ENCODE data around the gene SNRPD3. TPM values are rescaled to one million over a fixed set of nuclear protein-coding genes. Genes with fewer than 3 reads are reported as not detected.
"Not testable (repeated sequence)": the region's sequence is repeated elsewhere in the genome, so short reads cannot be mapped to it uniquely, and the experiment has no call there.

SNRPD3 gene
- total RNA-seq, 1 donor from 2014 or later: 160 TPM

DNA sequence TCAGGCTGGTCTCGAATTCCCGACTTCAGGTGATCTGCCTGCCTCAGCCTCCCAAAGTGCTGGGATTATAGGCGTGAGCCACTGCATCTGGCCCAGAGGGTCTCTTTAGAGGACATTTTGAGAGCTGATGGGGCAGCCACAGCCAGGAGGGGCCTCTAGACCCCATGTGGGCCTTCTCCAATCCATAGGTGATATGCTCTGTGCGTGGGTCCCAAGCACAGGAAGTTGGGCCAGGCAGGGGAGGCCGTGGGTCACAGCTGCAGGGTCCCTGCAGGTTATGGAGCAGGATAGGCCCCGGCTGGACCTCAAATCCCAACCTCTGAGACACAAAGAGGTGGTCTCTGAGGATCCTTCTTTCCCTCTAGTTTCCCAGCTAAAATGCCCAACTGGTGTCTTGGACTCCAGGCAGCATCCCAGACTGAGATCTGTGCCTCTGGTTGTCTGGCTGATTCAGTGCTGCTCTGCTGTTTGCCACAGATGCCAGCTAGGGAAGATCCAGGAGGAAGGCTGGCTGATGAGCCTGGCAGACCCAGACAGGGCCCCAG lies 35.6 kb downstream of the SNRPD3 start:
- TF ChIP-seq, protein P1, sequence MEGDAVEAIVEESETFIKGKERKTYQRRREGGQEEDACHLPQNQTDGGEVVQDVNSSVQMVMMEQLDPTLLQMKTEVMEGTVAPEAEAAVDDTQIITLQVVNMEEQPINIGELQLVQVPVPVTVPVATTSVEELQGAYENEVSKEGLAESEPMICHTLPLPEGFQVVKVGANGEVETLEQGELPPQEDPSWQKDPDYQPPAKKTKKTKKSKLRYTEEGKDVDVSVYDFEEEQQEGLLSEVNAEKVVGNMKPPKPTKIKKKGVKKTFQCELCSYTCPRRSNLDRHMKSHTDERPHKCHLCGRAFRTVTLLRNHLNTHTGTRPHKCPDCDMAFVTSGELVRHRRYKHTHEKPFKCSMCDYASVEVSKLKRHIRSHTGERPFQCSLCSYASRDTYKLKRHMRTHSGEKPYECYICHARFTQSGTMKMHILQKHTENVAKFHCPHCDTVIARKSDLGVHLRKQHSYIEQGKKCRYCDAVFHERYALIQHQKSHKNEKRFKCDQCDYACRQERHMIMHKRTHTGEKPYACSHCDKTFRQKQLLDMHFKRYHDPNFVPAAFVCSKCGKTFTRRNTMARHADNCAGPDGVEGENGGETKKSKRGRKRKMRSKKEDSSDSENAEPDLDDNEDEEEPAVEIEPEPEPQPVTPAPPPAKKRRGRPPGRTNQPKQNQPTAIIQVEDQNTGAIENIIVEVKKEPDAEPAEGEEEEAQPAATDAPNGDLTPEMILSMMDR (IDR thresholded peaks at IDR 0.05; ENCODE audit: insufficient read depth, low read length, poor library complexity, severe bottlenecking): no peak
- Histone ChIP-seq H3K27me3 (ENCODE audit: control insufficient read depth, insufficient read depth, low read length) (no peaks in the 10 kb centered on the region), H3K4me3 (ENCODE audit: low read depth, low read length) (no peak overlapping the region), H3K36me3 (ENCODE audit: control insufficient read depth, insufficient read depth, low read length) (peaks cover 1% of the 10 kb centered on the region)
- no peak for DNase-seq (ENCODE audit: low read depth)

DNA sequence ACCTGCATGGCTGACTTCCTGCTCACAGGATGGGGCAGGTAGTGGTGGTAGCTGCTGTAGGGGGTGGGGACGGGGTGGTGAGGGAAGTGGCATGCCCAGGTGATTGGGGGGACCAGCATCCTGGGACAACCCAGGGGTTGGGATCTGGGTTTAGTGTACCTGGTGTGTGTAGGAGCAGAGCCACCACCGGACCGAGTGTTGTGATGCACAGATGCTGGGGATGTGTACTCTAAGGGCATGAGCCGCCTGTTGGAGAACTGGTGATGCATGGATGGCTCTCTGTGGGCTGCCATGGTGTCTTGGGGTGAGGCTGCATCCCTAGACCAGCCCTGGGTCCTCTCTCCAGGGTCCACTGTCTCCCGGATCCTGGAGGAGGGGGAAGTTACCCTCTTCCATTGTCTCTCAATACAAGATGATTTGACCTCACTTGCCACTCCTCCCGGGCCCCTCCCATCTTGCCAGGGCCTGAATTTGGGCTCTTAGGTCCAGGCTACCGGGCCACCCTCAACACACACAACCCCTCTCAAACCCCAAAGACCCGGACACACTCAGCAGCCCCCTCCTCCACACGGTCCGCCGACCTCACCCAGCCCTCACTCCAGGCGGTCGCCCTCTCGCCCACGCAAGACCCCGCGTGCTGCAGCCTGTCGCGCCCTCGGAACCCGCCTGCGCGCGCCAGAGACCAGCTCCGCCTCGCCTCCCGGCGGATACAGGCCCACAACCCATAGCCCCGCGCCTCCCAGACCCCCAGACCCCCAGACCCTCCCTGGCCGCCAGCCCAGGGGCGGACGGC lies 36.5 kb downstream of the SNRPD3 start:
- Histone ChIP-seq H3K27me3 (ENCODE audit: control insufficient read depth, insufficient read depth, low read length) (no peaks in the 10 kb centered on the region), H3K36me3 (ENCODE audit: control insufficient read depth, insufficient read depth, low read length) (peaks cover 1% of the 10 kb centered on the region), H3K4me3 (ENCODE audit: low read depth, low read length) (peak overlapping the region; percentile 54)
- no peak for DNase-seq (ENCODE audit: low read depth)
- TF ChIP-seq, protein P1 (IDR thresholded peaks at IDR 0.05; ENCODE audit: insufficient read depth, low read length, poor library complexity, severe bottlenecking): no peak

DNA sequence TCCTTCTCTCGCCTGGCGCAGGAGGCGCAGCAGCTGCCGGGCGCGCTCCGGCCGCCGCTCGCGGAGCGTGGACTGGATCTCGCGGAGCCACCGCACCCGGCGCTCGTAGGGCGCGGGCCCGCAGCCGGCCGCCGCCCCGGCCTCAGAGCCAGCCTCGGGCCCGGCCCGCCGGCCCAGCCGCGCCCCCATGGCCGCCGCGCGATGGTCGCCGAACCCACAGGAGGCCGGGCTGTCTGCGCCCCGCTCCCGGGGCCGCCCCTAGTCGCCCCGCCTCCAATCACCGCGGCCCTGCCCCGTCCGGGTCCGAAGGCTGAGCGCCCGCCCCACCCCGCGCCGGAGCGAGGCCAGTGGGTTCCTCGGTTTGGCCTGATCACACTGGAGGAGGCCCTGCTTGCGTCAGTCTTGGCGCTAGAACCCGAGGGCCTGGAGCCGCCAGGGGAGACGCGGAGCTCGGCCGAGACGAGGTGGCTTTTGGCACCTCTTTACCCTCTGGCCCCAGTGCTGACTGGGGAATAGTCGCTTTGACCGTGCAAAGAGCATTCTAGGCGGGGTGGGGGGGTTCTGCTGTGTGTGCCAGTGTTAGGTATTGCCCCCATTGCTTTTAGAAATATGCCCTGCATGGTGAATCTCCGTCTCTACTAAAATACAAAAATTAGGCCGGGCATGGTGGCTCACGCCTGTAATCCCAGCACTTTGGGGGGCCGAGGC lies 37.2 kb downstream of the SNRPD3 start, which contains the start of gene LRRC75B:
TSS of gene LRRC75B (minus strand) at position 223 of the 708 bp plus-strand sequence. CDS start at position 189, 34 bp downstream.
- Histone ChIP-seq H3K36me3 (ENCODE audit: control insufficient read depth, insufficient read depth, low read length) (no peaks in the 10 kb centered on the region), H3K27me3 (ENCODE audit: control insufficient read depth, insufficient read depth, low read length) (no peaks in the 10 kb centered on the region), H3K4me3 (ENCODE audit: low read depth, low read length) (peak within 1 kb of the TSS; percentile 54)
- TF ChIP-seq, protein P1 (IDR thresholded peaks at IDR 0.05; ENCODE audit: insufficient read depth, low read length, poor library complexity, severe bottlenecking): no peak
- no peak for DNase-seq (ENCODE audit: low read depth)

DNA sequence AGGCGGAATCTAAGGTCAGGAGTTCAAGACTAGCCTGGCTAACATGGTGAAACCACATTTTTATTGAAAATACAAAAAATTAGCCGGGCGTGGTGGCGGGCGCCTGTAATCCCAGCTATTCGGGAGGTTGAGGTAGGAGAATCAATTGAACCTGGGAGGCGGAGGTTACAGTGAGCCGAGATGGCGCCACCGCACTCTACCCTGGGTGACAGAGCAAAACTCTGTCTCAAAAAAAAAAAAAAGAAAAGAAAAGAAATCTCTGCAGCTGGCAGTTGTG lies 37.7 kb downstream of the SNRPD3 start:
- H3K36me3 ChIP-seq (ENCODE audit: control insufficient read depth, insufficient read depth, low read length); DNase-seq (ENCODE audit: low read depth); H3K4me3 ChIP-seq (ENCODE audit: low read depth, low read length); H3K27me3 ChIP-seq (ENCODE audit: control insufficient read depth, insufficient read depth, low read length): not testable (repeated sequence)

DNA sequence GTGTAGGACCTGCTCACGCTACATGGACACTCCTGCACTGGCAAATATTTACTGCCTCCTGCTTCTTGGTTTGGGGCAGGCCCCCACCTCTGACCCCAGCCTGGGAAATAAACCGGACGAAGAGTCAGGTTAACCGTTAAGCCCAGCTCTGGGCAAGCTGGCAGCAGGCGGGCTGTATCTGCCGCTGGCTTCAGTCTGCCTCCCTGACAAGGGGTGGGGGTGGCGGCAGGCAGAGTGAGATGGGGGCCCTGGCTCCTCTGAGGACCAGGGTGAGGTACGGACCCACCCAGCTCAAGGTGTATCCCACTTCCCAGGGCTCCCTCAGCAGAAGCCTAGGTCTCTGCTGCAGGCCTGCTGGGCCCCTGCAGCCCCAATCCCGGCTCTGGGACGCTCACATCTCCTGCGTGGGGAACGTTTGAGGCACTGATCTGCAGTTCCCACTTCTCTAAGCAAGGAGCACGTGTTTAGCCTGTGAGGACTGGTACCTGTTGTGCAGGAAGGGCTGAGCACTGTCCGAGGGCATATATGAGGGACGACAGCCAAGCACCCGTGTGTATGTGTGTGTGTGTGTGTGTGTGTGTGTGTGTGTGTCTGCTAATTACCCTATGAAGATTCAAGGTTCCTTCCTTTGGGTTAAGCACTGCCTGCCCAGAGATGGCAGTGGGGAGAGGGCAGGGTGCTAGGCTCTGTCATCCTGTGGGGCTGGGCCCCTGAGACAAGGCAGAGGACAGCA lies 38.2 kb downstream of the SNRPD3 start:
- no peak overlapping the region for H3K4me3 ChIP-seq (ENCODE audit: low read depth, low read length)
- TF ChIP-seq, protein P1 (IDR thresholded peaks at IDR 0.05; ENCODE audit: insufficient read depth, low read length, poor library complexity, severe bottlenecking): no peak
- no peaks in the 10 kb centered on the region for H3K27me3 ChIP-seq (ENCODE audit: control insufficient read depth, insufficient read depth, low read length)
- DNase-seq (ENCODE audit: low read depth): no peak
- H3K36me3 ChIP-seq (ENCODE audit: control insufficient read depth, insufficient read depth, low read length): no peaks in the 10 kb centered on the region

DNA sequence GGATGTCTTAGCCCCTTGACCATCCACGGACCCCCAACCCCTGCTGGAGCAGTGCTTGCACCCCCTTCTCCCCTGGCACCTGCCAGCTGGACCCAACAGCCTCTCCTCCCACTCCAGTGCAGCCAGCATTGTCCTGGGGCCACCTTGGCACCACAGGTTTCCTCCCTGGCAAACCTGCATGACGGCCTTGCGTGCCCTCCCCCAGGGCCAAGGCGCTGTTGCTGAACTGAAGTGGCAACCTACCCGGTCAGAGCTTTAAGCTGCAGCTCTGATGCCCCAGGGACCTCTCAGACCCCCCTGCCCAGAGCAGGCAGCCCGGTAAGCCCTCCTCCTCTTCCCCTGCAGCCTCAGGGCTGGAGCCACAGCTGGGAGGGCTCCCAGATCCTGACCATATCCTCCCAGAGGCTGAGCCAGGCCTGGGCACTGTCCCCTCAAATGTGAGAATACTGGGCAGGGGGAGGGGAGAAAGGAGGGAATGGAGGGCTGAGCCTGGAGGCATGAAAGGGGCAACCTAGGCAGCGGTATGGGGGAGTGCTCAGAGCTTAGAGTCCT lies 38.8 kb downstream of the SNRPD3 start:
- no peak for DNase-seq (ENCODE audit: low read depth)
- H3K27me3 ChIP-seq (ENCODE audit: control insufficient read depth, insufficient read depth, low read length): no peaks in the 10 kb centered on the region

More for the DNA sequence above, 38.8 kb downstream of the SNRPD3 start:
- Histone ChIP-seq H3K36me3 (ENCODE audit: control insufficient read depth, insufficient read depth, low read length) (no peaks in the 10 kb centered on the region), H3K4me3 (ENCODE audit: low read depth, low read length) (no peak overlapping the region)
- TF ChIP-seq, protein P1 (IDR thresholded peaks at IDR 0.05; ENCODE audit: insufficient read depth, low read length, poor library complexity, severe bottlenecking): no peak

Measured in kidney epithelial cell (primary cell).